GM23338 (cell line): ENCODE data around the gene TYK2. TPM values are rescaled to one million over a fixed set of nuclear protein-coding genes. Genes with fewer than 3 reads are reported as not detected.

Experiments used
- ATAC-seq: fragments of 200-7000 bp; cut with Tn5 transposase; 3 replicates; pipeline ENCODE4 v1.9.1; 2020
- DNase-seq: peaks from one replicate; pipeline ENCODE4 v3.0.0-alpha.2; 2015; ENCODE audit warnings: low spot score
- H2AFZ ChIP-seq: fragments of 200-600 bp; sonication (generic); 2 replicates; pipeline ENCODE4 v1.8.0; 2016; ENCODE audit warnings: antibody characterized with exemption, mild to moderate bottlenecking, moderate library complexity
- H3F3A ChIP-seq: fragments of 200-600 bp; sonication (generic); replicated peaks from 2 replicates; pipeline ENCODE4 v1.8.0; 2017; ENCODE audit warnings: antibody characterized with exemption, mixed run types, low read depth
- H3K27ac ChIP-seq: fragments of 200-600 bp; sonication (generic); 2 replicates; pipeline ENCODE4 v1.6.1; 2016; ENCODE audit warnings: low read depth
- H3K27me3 ChIP-seq: fragments of 200-600 bp; sonication (generic); 2 replicates; pipeline ENCODE4 v1.8.0; 2016; ENCODE audit warnings: mild to moderate bottlenecking, mixed run types, moderate library complexity; ENCODE audit not compliant: insufficient read depth
- H3K36me3 ChIP-seq: fragments of 200-600 bp; sonication (generic); 2 replicates; pipeline ENCODE4 v1.8.0; 2016; ENCODE audit warnings: mild to moderate bottlenecking; ENCODE audit not compliant: insufficient read depth
- H3K4me1 ChIP-seq: fragments of 200-600 bp; sonication (generic); 2 replicates; pipeline ENCODE4 v1.8.0; 2016; ENCODE audit warnings: mild to moderate bottlenecking, moderate library complexity; ENCODE audit not compliant: insufficient read depth
- H3K4me2 ChIP-seq: fragments of 200-600 bp; sonication (generic); 2 replicates; pipeline ENCODE4 v1.7.1; 2017; ENCODE audit warnings: mixed run types
- H3K4me3 ChIP-seq: fragments of 200-600 bp; sonication (generic); 2 replicates; pipeline ENCODE4 v1.6.1; 2016; ENCODE audit warnings: mixed run types
- H3K79me2 ChIP-seq: fragments of 200-600 bp; sonication (generic); replicated peaks from 2 replicates; pipeline ENCODE4 v1.8.0; 2017; ENCODE audit warnings: mild to moderate bottlenecking; ENCODE audit not compliant: insufficient read depth
- H3K9me2 ChIP-seq: fragments of 200-600 bp; sonication (generic); 2 replicates; pipeline ENCODE4 v1.8.0; 2017; ENCODE audit not compliant: insufficient read depth
- H4K20me1 ChIP-seq: fragments of 200-600 bp; sonication (generic); replicated peaks from 2 replicates; pipeline ENCODE4 v1.8.0; 2017; ENCODE audit warnings: mild to moderate bottlenecking; ENCODE audit not compliant: insufficient read depth
- H3K27ac Mint-ChIP-seq: 2 replicates; pipeline ENCODE4 v1.8.0; 2020; ENCODE audit warnings: inconsistent platforms, mild to moderate bottlenecking, moderate library complexity, mixed read lengths
- H3K27me3 Mint-ChIP-seq: 3 replicates; pipeline ENCODE4 v1.8.0; 2022; ENCODE audit warnings: low read depth, mild to moderate bottlenecking, moderate library complexity, mixed read lengths, inconsistent platforms; ENCODE audit not compliant: insufficient read depth, poor library complexity
- H3K36me3 Mint-ChIP-seq: 3 replicates; pipeline ENCODE4 v1.8.0; 2021; ENCODE audit warnings: low read depth, mild to moderate bottlenecking, inconsistent platforms, moderate library complexity, mixed read lengths
- H3K4me1 Mint-ChIP-seq: 3 replicates; pipeline ENCODE4 v1.8.0; 2020; ENCODE audit warnings: mild to moderate bottlenecking, inconsistent platforms, mixed read lengths
- H3K4me3 Mint-ChIP-seq: 3 replicates; pipeline ENCODE4 v1.8.0; 2021; ENCODE audit warnings: moderate library complexity, mild to moderate bottlenecking, inconsistent platforms, mixed read lengths
- H3K9me3 Mint-ChIP-seq: 3 replicates; pipeline ENCODE4 v1.8.0; 2020; ENCODE audit warnings: moderate library complexity, mild to moderate bottlenecking, inconsistent platforms, mixed read lengths
- CREB1 ChIP-seq: fragments of 250-450 bp; sonication (Bioruptor Pico); IDR thresholded peaks from 2 replicates; pipeline ENCODE4 v1.5.0; 2020; ENCODE audit warnings: low read depth, mild to moderate bottlenecking, moderate library complexity
- ETS1 ChIP-seq: IDR thresholded peaks from 2 replicates; pipeline ENCODE4 v1.6.1; 2016; ENCODE audit warnings: antibody characterized with exemption
- EZH2phosphoT487 ChIP-seq: fragments of 200-600 bp; sonication (generic); IDR thresholded peaks from one replicate; pipeline ENCODE4 v1.8.1; 2018; ENCODE audit warnings: antibody characterized with exemption; ENCODE audit not compliant: unreplicated experiment
- JUNB ChIP-seq: IDR thresholded peaks from one replicate; pipeline ENCODE4 v1.6.1; 2016; ENCODE audit warnings: antibody characterized with exemption; ENCODE audit not compliant: unreplicated experiment
- POLR2AphosphoS5 ChIP-seq: IDR thresholded peaks from 2 replicates; pipeline ENCODE4 v1.6.1; 2016; ENCODE audit warnings: antibody characterized with exemption, low read depth
- STAT1 ChIP-seq: IDR thresholded peaks from one replicate; pipeline ENCODE4 v1.6.1; 2016; ENCODE audit warnings: antibody characterized with exemption; ENCODE audit not compliant: unreplicated experiment
- ZNF114 ChIP-seq: fragments of 250-450 bp; sonication (Bioruptor Pico); IDR thresholded peaks from 2 replicates; pipeline ENCODE4 v1.5.0; 2020; ENCODE audit warnings: mild to moderate bottlenecking, moderate library complexity
- ZNF331 ChIP-seq: fragments of 250-450 bp; sonication (Bioruptor Pico); IDR thresholded peaks from 2 replicates; pipeline ENCODE4 v1.5.0; 2020; ENCODE audit warnings: low read depth, mild to moderate bottlenecking, moderate library complexity
- ZNF462 ChIP-seq: fragments of 250-450 bp; sonication (Bioruptor Pico); IDR thresholded peaks from 2 replicates; pipeline ENCODE4 v1.5.0; 2020; ENCODE audit warnings: mild to moderate bottlenecking, moderate library complexity
- polyA plus RNA-seq: library from polyadenylated mRNA; unstranded; fragments of >200 nt; fragmentation: Nextera tagmentation; extraction: Ambion mirVana; gene quantifications from 2 replicates; pipeline ENCODE4 v1.2.1, GENCODE V29; 2016
- total RNA-seq: library from RNA; depleted of rRNA; stranded (reverse); fragments of >200 nt; shearing (Covaris generic); gene quantifications from 2 replicates; pipeline ENCODE4 v1.2.3, GENCODE V29; 2014
- TF ChIP-seq, protein P1 (sequence below), 2 experiments: fragments of 200-600 bp in 1 of 2; sonication (generic) in 1 of 2; conservative IDR thresholded peaks; 2 replicates each; pipeline versions ENCODE4 v1.5.1 to v1.6.1; 2016 to 2017; ENCODE audit warnings: antibody characterized with exemption in 2 of 2, low read depth in 2 of 2, mild to moderate bottlenecking in 2 of 2, moderate library complexity in 1 of 2

TYK2 gene
- total and polyA plus RNA-seq, 2 experiments from 2014 or later = 29.1 to 30.7 TPM

DNA sequence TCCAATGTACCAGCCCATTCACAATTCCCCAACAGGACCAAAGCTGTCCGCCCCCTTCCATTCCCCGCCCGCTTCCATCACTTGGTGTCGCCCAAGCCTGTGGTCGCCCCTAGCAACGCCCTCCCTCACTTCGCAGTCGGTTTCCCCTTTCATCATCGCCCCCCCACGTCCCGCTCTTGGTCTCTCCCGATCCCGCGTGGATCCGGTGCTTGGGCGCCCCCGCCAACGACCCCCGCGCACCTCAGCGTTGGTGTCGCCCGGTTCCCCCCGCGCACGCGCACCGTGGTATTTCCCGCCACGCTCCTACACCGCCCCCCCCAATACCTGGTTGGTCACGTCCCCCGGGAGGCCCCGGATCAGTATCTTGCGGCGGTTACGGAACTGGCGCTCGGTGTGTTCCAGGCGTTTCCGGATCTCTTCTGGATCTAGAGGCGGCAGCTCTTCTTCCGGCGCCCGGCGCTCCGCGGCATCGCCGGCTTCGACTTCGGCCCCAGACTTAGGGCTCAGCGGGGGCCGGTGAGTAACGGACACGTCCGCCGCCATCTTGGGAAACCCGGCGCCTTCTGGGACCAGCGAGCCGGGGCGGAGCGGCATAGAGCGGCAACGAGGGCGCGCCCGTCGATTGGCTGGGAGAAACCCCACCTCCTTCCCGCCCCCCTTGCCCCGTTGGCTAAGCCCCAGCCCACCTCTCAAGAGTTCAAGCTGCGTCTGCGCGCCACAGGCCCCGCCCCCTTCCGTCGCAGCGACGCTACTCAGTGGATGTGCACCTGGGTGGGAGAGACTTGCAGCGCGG lies 47.2 kb downstream of the TYK2 start, which contains the start of gene RAVER1:
Gene RAVER1, minus strand, starts transcription at position 565 of the 793 bp plus-strand sequence. Its CDS starts 22 bp downstream, at position 543.
- peak; percentile 86 for ATAC-seq
- peaks cover 33% of the 10 kb centered on the region for H3K79me2 ChIP-seq
- H3K36me3 ChIP-seq = peaks cover 8% of the 10 kb centered on the region; the same call in 1 of the 2 replicates
- peak within 1 kb of the TSS; percentile 99 for H3K4me3 ChIP-seq
- peak within 1 kb of the TSS; percentile 93 for H3K4me2 ChIP-seq
- H3K4me3 Mint-ChIP-seq = peak within 1 kb of the TSS; percentile 98
- H3F3A ChIP-seq = no peaks in the 10 kb centered on the region; the same call in 1 of the 2 replicates
- no peaks in the 10 kb centered on the region for H3K9me2 ChIP-seq
- H3K27ac ChIP-seq = peak within 1 kb of the TSS; percentile 95
- peaks cover 13% of the 10 kb centered on the region for H4K20me1 ChIP-seq
- H3K36me3 Mint-ChIP-seq = peaks cover 24% of the 10 kb centered on the region
- peak; percentile 99 for DNase-seq
- H3K9me3 Mint-ChIP-seq = no peaks in the 10 kb centered on the region
- TF ChIP-seq CREB1 (CRISPR knock-in tag) = 0 out of 2 replicates have a peak, but pooled peaks have one; percentile 15
- peak; percentile 67 for TF ChIP-seq ETS1
- no peak for TF ChIP-seq STAT1
- TF ChIP-seq POLR2AphosphoS5 = peak; percentile 81
- peaks cover 11% of the 10 kb centered on the region for H3K4me1 Mint-ChIP-seq
- H3K27ac Mint-ChIP-seq = peak within 1 kb of the TSS; percentile 97
- peaks cover 17% of the 10 kb centered on the region for H3K27me3 Mint-ChIP-seq
- peak within 1 kb of the TSS; percentile 97 for H2AFZ ChIP-seq
- peaks cover 13% of the 10 kb centered on the region; the same call in 1 of the 2 replicates for H3K4me1 ChIP-seq
- no peaks in the 10 kb centered on the region for H3K27me3 ChIP-seq

DNA sequence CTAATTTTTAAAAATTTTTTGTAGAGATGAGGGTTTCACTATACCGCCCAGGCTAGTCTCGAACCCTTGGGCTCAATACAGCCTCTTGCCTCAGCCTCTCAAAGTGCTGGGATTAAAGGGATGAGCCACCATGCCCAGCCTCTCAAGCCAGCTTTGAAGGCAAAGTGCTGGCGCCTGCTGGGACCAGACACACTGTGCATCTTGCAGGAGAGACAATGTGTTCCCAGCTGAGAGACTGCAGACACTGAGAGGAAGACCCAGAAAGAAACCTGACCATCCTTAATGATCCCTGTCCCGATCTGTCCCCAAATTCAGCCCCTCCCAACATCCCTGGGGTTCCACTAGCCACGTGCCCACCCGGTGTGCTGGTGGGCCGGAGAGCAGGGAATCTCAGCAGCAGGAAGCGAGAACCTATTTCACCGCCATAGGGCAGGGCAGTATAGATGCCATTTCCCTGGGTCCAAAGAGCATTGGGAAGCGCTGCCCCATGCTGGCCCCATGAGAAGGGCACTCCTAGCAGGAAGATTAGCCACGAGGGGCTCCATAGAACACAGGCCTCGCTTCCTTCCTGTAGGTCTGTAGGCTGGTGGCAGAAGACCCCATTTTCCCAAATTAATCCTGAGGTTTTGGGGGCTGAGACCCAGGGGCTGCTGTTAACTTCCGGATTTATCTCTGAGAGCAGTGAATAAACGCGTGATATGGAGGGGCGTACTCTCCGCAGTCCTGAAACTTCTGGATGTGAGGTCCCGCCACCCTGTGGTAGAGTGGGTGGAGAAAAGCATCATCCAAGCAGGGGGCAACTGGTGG lies 48.0 kb downstream of the TYK2 start:
- H3K79me2 ChIP-seq = peaks cover 33% of the 10 kb centered on the region
- Mint-ChIP-seq H3K4me3 (peak overlapping the region; percentile 98), H3K9me3 (no peaks in the 10 kb centered on the region), H3K4me1 (peaks cover 11% of the 10 kb centered on the region), H3K27ac (peak overlapping the region; percentile 97), H3K36me3 (peaks cover 32% of the 10 kb centered on the region), H3K27me3 (peaks cover 17% of the 10 kb centered on the region)
- peak overlapping the region; percentile 99 for H3K4me3 ChIP-seq
- no peak overlapping the region for H3K27ac ChIP-seq
- DNase-seq (no peak), ATAC-seq (peak; percentile 0; the same call in 1 of the 3 replicates)
- no peak overlapping the region for H2AFZ ChIP-seq
- H3K4me1 ChIP-seq = peaks cover 13% of the 10 kb centered on the region; the same call in 1 of the 2 replicates
- no peaks in the 10 kb centered on the region for H3K9me2 ChIP-seq
- H3K36me3 ChIP-seq = peaks cover 11% of the 10 kb centered on the region; the same call in 1 of the 2 replicates
- no peaks in the 10 kb centered on the region; the same call in 1 of the 2 replicates for H3F3A ChIP-seq
- H3K4me2 ChIP-seq = peak overlapping the region; percentile 93
- peaks cover 20% of the 10 kb centered on the region for H4K20me1 ChIP-seq
- no peaks in the 10 kb centered on the region for H3K27me3 ChIP-seq
- no peak for TF ChIP-seq EZH2phosphoT487
- no peak for TF ChIP-seq JUNB
- TF ChIP-seq ZNF331 (CRISPR knock-in tag) = no peak
- TF ChIP-seq ZNF462 (CRISPR knock-in tag) = no peak
- TF ChIP-seq POLR2AphosphoS5 = no peak
- no peak for TF ChIP-seq ZNF114 (CRISPR knock-in tag)
- TF ChIP-seq, protein P1, sequence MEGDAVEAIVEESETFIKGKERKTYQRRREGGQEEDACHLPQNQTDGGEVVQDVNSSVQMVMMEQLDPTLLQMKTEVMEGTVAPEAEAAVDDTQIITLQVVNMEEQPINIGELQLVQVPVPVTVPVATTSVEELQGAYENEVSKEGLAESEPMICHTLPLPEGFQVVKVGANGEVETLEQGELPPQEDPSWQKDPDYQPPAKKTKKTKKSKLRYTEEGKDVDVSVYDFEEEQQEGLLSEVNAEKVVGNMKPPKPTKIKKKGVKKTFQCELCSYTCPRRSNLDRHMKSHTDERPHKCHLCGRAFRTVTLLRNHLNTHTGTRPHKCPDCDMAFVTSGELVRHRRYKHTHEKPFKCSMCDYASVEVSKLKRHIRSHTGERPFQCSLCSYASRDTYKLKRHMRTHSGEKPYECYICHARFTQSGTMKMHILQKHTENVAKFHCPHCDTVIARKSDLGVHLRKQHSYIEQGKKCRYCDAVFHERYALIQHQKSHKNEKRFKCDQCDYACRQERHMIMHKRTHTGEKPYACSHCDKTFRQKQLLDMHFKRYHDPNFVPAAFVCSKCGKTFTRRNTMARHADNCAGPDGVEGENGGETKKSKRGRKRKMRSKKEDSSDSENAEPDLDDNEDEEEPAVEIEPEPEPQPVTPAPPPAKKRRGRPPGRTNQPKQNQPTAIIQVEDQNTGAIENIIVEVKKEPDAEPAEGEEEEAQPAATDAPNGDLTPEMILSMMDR (conservative IDR thresholded peaks at IDR 0.05; ENCODE audit: low read depth in 2 of 2) = no peak
- TF ChIP-seq CREB1 (CRISPR knock-in tag) = no peak
